GM18858 (cell line): Measurements from ENCODE around the gene FBF1.

Experiments used
- ATAC-seq: cut with Tn5 transposase; IDR thresholded peaks from one replicate; pipeline ENCODE4 v1.9.1; 2021; ENCODE audit not compliant: unreplicated experiment

Gene FBF1

DNA sequence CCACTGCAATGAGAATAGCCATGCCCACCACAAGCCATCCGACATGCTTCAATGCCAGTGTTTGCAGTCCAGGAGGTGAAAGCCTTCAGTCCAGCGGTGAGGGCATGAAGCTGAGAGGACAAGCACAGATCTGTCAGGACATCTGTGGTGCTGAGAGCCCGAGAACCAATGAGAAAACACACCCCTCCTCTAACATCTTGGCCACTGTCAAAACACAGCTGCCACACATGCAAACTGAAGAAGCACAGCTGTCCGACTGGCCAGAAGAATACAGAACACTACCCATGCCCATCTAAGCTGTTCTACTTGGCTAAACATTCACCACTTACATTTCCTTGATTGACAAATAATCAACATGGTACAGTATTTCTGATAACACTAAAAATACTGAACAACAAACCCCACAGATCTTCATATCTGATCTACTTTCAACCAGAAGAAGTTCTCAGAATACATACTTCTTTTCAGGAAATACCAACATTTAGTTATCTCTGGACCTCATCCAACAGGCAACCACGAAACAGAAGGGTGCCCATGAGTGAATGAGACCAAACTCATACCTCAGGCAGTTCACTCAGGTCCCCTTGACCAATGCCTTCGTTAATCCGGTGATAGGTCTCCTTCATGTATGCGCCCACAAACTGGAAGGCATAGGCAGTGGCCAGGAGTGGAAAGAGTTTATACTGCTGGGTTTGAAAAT, 10.2 kb upstream of the FBF1 start:
- no peak for ATAC-seq

GRCh38 chr17:75950421-75950820, 9.6 kb upstream of the FBF1 start:
- ATAC-seq: no peak

- no peak for ATAC-seq
Measured at GRCh38 chr17:75945211-75945610, 4.4 kb upstream of the FBF1 start.

- ATAC-seq: no peak
Measured at GRCh38 chr17:75943491-75943890, 2.6 kb upstream of the FBF1 start.

DNA sequence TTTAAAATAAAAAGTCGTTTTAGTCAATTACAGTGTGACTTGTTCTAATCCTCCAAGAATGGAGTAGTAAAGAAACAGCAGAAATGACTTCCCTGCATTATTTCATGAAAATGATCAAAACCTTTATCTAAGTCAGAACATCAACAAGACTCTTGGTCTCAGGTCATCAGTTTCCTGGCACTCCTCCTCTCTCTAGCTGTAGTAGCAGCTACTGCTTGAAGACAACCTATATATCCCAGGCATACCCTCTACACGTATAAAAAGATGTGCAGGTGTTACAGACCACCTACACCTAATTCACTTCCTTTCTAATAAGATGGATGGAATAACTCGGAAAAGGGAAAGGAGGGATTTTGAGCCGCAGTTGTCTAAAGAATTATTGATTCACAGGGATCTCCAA, 1.6 kb upstream of the FBF1 start:
- no peak for ATAC-seq

- ATAC-seq: no peak
Measured at GRCh38 chr17:75941442-75941819, 589 bp upstream of the FBF1 start.

- ATAC-seq: no peak
Measured at GRCh38 chr17:75937652-75938051, 3.2 kb downstream of the FBF1 start.

- ATAC-seq: no peak
Measured at GRCh38 chr17:75933808-75934207, 7.0 kb downstream of the FBF1 start.

DNA sequence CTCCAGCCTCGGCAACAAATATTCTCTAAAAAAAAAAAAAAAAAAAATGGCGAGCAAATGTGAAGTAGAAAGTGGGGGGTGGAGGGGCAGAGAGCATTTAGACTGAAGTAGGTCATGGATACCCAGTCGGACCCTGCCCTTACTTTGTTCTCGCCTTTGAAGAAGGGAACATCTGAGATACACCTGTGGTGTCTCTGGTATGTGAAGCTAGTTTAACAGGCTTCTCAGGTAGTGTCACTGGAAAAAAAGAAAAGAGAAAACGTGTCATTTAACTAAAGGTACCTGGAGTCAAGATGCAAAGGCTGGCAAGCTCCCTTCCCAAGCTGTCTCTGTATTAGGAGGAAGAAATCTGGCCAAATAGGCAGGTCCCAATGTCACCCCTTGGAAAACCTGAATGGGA, 8.0 kb downstream of the FBF1 start:
- ATAC-seq: no peak

DNA sequence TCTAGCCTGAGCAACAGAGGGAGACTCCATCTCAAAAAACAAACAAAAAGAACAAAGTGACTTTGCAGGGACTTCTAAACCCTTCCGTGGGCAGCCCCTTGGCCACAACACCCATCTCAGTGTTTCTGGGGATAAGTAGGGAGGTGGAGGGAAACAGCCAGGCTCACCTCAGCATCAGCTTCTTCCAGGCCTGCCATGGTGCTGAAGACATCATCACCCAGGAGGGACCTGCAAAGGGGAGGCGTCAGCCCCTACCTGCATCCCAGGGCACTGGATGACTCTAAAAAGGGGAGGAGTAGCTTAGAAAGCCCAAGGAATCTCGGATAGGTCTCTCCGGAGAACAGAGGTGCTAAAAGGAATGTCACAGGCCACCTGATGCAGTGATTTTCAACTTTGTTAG, 9.8 kb downstream of the FBF1 start:
- no peak for ATAC-seq

DNA sequence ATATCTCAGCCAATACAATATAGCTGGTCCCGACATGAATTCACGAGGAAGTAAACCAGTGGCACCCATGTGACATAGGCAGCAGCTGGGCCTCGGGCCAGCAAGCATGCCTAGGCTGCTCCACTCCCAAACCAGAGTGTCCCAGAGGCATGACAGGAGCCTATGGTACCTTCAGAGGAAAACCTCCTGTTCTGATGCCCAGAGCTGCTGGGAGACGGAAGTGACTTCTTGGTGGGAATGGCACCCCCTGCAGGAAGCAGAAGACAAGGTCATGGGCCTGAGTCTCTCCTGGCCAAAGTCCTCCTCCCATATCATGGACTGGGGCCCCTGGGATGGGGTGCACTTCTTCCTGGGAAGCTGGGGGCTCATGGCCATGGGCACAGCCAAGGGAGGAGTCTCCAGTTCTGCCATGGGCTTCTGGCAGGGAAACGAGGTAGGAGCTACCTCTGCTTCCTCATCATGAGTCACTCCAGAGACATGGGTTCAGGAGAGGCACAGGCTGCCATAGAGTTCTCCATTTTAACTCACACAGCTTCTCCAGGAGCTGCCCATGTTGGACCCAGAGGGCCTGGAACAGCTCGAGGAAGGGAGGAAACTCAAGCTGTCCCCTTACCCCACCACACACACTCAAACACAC, 13.4 kb downstream of the FBF1 start:
- ATAC-seq: no peak

DNA sequence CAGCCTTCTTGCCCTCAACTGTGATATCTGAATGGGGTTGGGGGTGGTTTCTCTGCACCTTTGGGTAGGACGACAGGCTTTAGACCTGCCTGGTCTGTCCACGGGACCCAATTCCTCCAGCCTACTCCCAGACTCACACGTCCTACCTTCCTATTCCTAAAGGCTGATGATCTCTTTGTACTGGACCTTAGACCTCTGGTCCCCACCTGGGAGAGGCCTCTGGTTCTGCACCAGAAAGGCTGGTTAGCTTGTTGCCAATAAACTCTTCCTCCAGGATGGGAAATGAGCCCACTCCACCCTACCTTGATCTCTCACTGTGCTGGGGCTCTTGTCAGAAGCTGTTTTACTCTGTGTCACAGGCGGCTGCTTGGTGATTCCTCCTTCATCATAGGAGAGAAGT, 14.4 kb downstream of the FBF1 start:
- ATAC-seq: no peak

DNA sequence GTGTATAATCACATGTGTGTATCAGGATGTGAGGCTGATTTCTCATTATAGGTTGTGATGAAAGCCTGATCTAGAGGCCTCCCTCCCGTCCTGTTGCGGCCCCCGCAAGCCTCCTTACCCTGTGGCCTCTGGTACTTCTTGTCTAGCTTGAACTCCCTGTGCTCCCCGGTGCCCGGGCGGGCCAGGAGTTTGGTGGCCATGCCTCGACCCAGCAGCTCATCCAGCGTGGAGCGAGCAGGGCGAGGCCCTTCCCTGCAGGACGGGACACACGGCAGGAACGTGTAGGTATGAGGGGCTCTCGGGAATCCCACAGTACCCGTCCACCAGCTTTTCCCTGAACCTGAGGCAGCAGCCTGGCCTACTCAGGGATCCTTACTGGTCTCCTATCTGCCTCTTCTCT, 14.9 kb downstream of the FBF1 start:
- ATAC-seq: no peak

DNA sequence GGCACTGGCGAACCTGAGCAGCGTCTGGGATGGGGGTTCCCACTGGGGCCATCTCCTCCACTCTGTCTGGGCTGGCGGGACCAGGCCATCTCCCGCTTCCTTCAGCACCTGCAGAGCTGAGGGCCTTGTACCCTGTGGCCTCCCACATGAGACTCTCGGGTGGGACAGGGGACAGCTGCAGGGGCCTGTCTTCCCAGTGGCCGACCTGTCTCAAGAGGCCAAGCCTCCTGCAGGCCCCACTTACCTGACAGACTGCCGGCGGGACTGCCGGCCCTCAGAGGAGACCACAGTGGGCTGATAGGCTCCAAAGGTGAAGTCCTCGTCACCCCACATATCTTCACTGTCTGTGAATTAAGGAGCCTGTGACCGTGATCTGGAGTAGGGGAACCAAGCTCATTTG, 15.7 kb downstream of the FBF1 start:
- no peak for ATAC-seq

- ATAC-seq: no peak
Measured at GRCh38 chr17:75922963-75923874, 17.6 kb downstream of the FBF1 start.

GRCh38 chr17:75922173-75922961, 18.5 kb downstream of the FBF1 start:
- no peak for ATAC-seq

- ATAC-seq: no peak
Measured at GRCh38 chr17:75921596-75921995, 19.2 kb downstream of the FBF1 start.

GRCh38 chr17:75920045-75920560, 20.7 kb downstream of the FBF1 start:
- ATAC-seq: no peak

DNA sequence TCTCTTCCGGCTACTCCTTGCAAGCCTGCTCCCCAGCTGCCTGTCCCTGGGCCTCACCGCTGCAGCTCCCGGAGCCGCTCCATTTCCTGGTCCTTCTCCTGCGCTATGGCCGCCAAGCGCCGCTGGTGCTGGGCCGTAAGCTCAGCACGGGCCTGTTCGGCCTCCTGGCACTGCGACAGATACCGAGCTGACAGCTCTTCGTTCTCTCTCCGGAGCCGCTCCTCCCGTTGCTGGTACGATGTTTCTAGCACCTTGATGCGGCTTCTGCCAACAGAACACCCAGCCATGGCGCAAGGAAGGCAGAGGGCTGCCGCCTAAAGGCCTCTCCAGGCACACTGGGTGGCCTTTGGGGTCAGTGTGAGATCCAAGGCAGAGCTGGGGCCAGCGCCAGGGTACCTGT, 21.2 kb downstream of the FBF1 start:
- no peak for ATAC-seq

- ATAC-seq: no peak
Measured at GRCh38 chr17:75917917-75918445, 22.9 kb downstream of the FBF1 start.
